ENCODE results near the gene PLGRKT. TPM values are rescaled to one million over a fixed set of nuclear protein-coding genes. Genes with fewer than 3 reads are reported as not detected.
"Not testable (repeated sequence)": the region's sequence is repeated elsewhere in the genome, so short reads cannot be mapped to it uniquely, and the experiment has no call there.

The PLGRKT gene
- total RNA-seq, 1 donor from 2014 or later: 11.1 TPM

GRCh38 chr9:5448016-5448415 is 10.3 kb upstream of the PLGRKT start:
- Mint-ChIP-seq H3K27ac (ENCODE audit: unreplicated experiment) (no peak overlapping the region), H3K27me3 (ENCODE audit: low read depth) (no peaks in the 10 kb centered on the region), H3K36me3 (ENCODE audit: low read depth) (no peaks in the 10 kb centered on the region), H3K4me1 (ENCODE audit: low read depth) (peaks cover 9% of the 10 kb centered on the region), H3K9me3 (ENCODE audit: low read depth) (no peaks in the 10 kb centered on the region), H3K4me3 (ENCODE audit: unreplicated experiment) (no peak overlapping the region)
- no peak for TF ChIP-seq CTCF (IDR thresholded peaks at IDR 0.05)
- no peak for DNase-seq (ENCODE audit: low spot score)

GRCh38 chr9:5447337-5447736 is 9.6 kb upstream of the PLGRKT start:
- H3K36me3 Mint-ChIP-seq (ENCODE audit: low read depth): no peaks in the 10 kb centered on the region
- H3K4me3 Mint-ChIP-seq (ENCODE audit: unreplicated experiment): no peak overlapping the region
- H3K27me3 Mint-ChIP-seq (ENCODE audit: low read depth): no peaks in the 10 kb centered on the region
- TF ChIP-seq CTCF (IDR thresholded peaks at IDR 0.05): no peak
- peaks cover 9% of the 10 kb centered on the region for H3K4me1 Mint-ChIP-seq (ENCODE audit: low read depth)
- H3K9me3 Mint-ChIP-seq (ENCODE audit: low read depth): no peaks in the 10 kb centered on the region
- H3K27ac Mint-ChIP-seq (ENCODE audit: unreplicated experiment): no peak overlapping the region
- DNase-seq (ENCODE audit: low spot score): no peak

- H3K36me3 Mint-ChIP-seq (ENCODE audit: low read depth): no peaks in the 10 kb centered on the region
- no peaks in the 10 kb centered on the region for H3K27me3 Mint-ChIP-seq (ENCODE audit: low read depth)
- no peak overlapping the region for H3K4me3 Mint-ChIP-seq (ENCODE audit: unreplicated experiment)
- no peaks in the 10 kb centered on the region for H3K9me3 Mint-ChIP-seq (ENCODE audit: low read depth)
- no peak overlapping the region for H3K27ac Mint-ChIP-seq (ENCODE audit: unreplicated experiment)
- TF ChIP-seq CTCF (IDR thresholded peaks at IDR 0.05): no peak
- no peak for DNase-seq (ENCODE audit: low spot score)
- H3K4me1 Mint-ChIP-seq (ENCODE audit: low read depth): peaks cover 9% of the 10 kb centered on the region
These were observed 8.9 kb upstream of the PLGRKT start for GRCh38 chr9:5446451-5447236.

GRCh38 chr9:5445886-5446285 is 8.2 kb upstream of the PLGRKT start:
- TF ChIP-seq CTCF (IDR thresholded peaks at IDR 0.05): no peak
- H3K27ac Mint-ChIP-seq (ENCODE audit: unreplicated experiment): no peak overlapping the region
- H3K27me3 Mint-ChIP-seq (ENCODE audit: low read depth): no peaks in the 10 kb centered on the region
- H3K36me3 Mint-ChIP-seq (ENCODE audit: low read depth): no peaks in the 10 kb centered on the region
- H3K4me1 Mint-ChIP-seq (ENCODE audit: low read depth): peaks cover 9% of the 10 kb centered on the region
- H3K9me3 Mint-ChIP-seq (ENCODE audit: low read depth): no peaks in the 10 kb centered on the region
- H3K4me3 Mint-ChIP-seq (ENCODE audit: unreplicated experiment): no peak overlapping the region
- DNase-seq (ENCODE audit: low spot score): no peak

GRCh38 chr9:5445096-5445495 is 7.4 kb upstream of the PLGRKT start:
- H3K36me3 Mint-ChIP-seq (ENCODE audit: low read depth); H3K4me1 Mint-ChIP-seq (ENCODE audit: low read depth); H3K9me3 Mint-ChIP-seq (ENCODE audit: low read depth); H3K4me3 Mint-ChIP-seq (ENCODE audit: unreplicated experiment); H3K27ac Mint-ChIP-seq (ENCODE audit: unreplicated experiment); DNase-seq (ENCODE audit: low spot score); H3K27me3 Mint-ChIP-seq (ENCODE audit: low read depth): not testable (repeated sequence)

- Mint-ChIP-seq H3K27ac (ENCODE audit: unreplicated experiment) (no peak overlapping the region), H3K36me3 (ENCODE audit: low read depth) (no peaks in the 10 kb centered on the region), H3K4me1 (ENCODE audit: low read depth) (no peaks in the 10 kb centered on the region), H3K4me3 (ENCODE audit: unreplicated experiment) (no peak overlapping the region), H3K27me3 (ENCODE audit: low read depth) (no peaks in the 10 kb centered on the region), H3K9me3 (ENCODE audit: low read depth) (no peaks in the 10 kb centered on the region)
- DNase-seq (ENCODE audit: low spot score): no peak
- no peak for TF ChIP-seq CTCF (IDR thresholded peaks at IDR 0.05)
These were observed 6.1 kb upstream of the PLGRKT start for GRCh38 chr9:5443850-5444249.

Data from chondrocyte (in vitro differentiated cells).